ENCODE measurements around the gene SPRYD7. TPM values are rescaled to one million over a fixed set of nuclear protein-coding genes. Genes with fewer than 3 reads are reported as not detected.

SPRYD7 gene
- total and polyA plus RNA-seq, 2 of the 8 experiments (the other 6 are each of a cell fraction or from before 2014, with no cell fraction given) = 1.1 to 3.1 TPM

GRCh38 chr13:49890376-49890775 lies 45.8 kb downstream of the SPRYD7 start:
- Histone ChIP-seq H3K23me2 (ENCODE audit: low read depth, low read length) (no peaks in the 10 kb centered on the region), H3K4ac (replicated peaks; ENCODE audit: insufficient read length, low read depth, low read length) (no peak overlapping the region), H2BK20ac (ENCODE audit: low read length) (no peak overlapping the region), H3K79me2 (ENCODE audit: control insufficient read depth in 1 of 2, insufficient read depth in 2 of 2, low read length in 2 of 2) (no peaks in the 10 kb centered on the region), H2AFZ (ENCODE audit: low read length) (no peak overlapping the region), H3K4me3 (ENCODE audit: extremely low read depth in 1 of 4, insufficient read depth in 2 of 4, low read depth in 3 of 4, low read length in 4 of 4) (no peak overlapping the region), H3K14ac (ENCODE audit: insufficient read length) (no peak overlapping the region), H3K18ac (ENCODE audit: extremely low read depth, low read length) (no peak overlapping the region), H3K79me1 (ENCODE audit: low read depth, low read length) (no peaks in the 10 kb centered on the region), H2AK5ac (ENCODE audit: low read depth, low read length) (no peak overlapping the region), H3K4me2 (ENCODE audit: insufficient read depth in 1 of 2, low read depth in 2 of 2, low read length in 2 of 2) (no peak overlapping the region), H2BK12ac (ENCODE audit: low read depth, low read length) (no peak overlapping the region), H3K9me3 (ENCODE audit: insufficient read depth in 2 of 2, low read depth in 1 of 2, low read length in 1 of 2) (peaks cover 2% of the 10 kb centered on the region in 2 experiments; a peak in 1 of 4 replicates), H4K91ac (replicated peaks; ENCODE audit: insufficient read length, low read length) (no peak overlapping the region), H4K20me1 (replicated peaks in 1 of 2; ENCODE audit: control insufficient read depth in 1 of 2, insufficient read depth in 2 of 2, low read length in 2 of 2) (no peaks in the 10 kb centered on the region), H4K8ac (ENCODE audit: extremely low read depth, insufficient read depth, low read length) (no peak overlapping the region), H3K56ac (replicated peaks; ENCODE audit: insufficient read length, low read depth, low read length) (no peak overlapping the region), H3K23ac (ENCODE audit: insufficient read length) (no peak overlapping the region), H2BK5ac (ENCODE audit: low read depth, low read length) (no peak overlapping the region), H3K36me3 (ENCODE audit: control insufficient read depth in 2 of 4, insufficient read depth in 4 of 4, low read length in 3 of 4) (no peaks in the 10 kb centered on the region), H3K9ac (replicated peaks in 1 of 4; ENCODE audit: extremely low read depth in 1 of 4, low read depth in 3 of 4, low read length in 3 of 4) (no peak overlapping the region), H3K27me3 (replicated peaks in 1 of 4; ENCODE audit: control insufficient read depth in 3 of 4, extremely low read depth in 1 of 4, insufficient read depth in 3 of 4, low read length in 3 of 4) (no peaks in the 10 kb centered on the region), H3K4me1 (replicated peaks in 1 of 4; ENCODE audit: control insufficient read depth in 3 of 4, insufficient read depth in 4 of 4, low read length in 3 of 4) (no peaks in the 10 kb centered on the region), H2BK120ac (replicated peaks; ENCODE audit: low read depth, low read length) (no peak overlapping the region), H4K5ac (ENCODE audit: insufficient read length, low read depth, low read length) (no peak overlapping the region), H3K27ac (ENCODE audit: low read depth, low read length) (no peak overlapping the region), H2BK15ac (ENCODE audit: low read length) (no peak overlapping the region)
- no peak for DNase-seq (ENCODE audit: low read depth in 1 of 2, low spot score in 2 of 2)
- ChIA-PET CTCF (ENCODE audit: partially characterized antibody) (interaction anchor here (1.0 to 1.4 kb wide), 2 partner anchors 21 to 46 kb away, joined by 3 to 4 read pairs; partner anchors contain the start of gene SPRYD7), POLR2A (ENCODE audit: partially characterized antibody) (no interaction called here)
- no peak for FAIRE-seq
- WGBS, 2 experiments (ENCODE audit: extremely low coverage in 1 of 2, insufficient coverage in 1 of 2, insufficient read length in 1 of 2, insufficient replicate concordance in 2 of 2, low coverage in 1 of 2, low lambda C conversion rate in 2 of 2, missing lambda C conversion rate in 1 of 2) = 90% methylated on average over 11 of the region's 15 CpGs; no CpG with 5 or more reads in 1 of the 2 experiments

Measured in H1 (cell line).